ENCODE measurements around the gene NFX1. TPM values are rescaled to one million over a fixed set of nuclear protein-coding genes. Genes with fewer than 3 reads are reported as not detected.

NFX1 gene
- total and polyA plus RNA-seq, 9 of the 15 experiments (the other 6 are each of a cell fraction or from before 2014, with no cell fraction given): 8.8 to 38.9 (median 26.8) TPM

GRCh38 chr9:33415501-33416038, 125.3 kb downstream of the NFX1 start (continued):
- no peak for TF ChIP-seq SAFB2 (IDR thresholded peaks at IDR 0.05; ENCODE audit: borderline replicate concordance, low read depth, low read length, severe bottlenecking)
- TF ChIP-seq KDM2B (CRISPR knock-in tag; IDR thresholded peaks at IDR 0.05): no peak
- no peak for TF ChIP-seq ZNF224 (CRISPR knock-in tag; IDR thresholded peaks at IDR 0.05)
- no peak for TF ChIP-seq MED1 (CRISPR knock-in tag; IDR thresholded peaks at IDR 0.05; ENCODE audit: borderline replicate concordance)
- no peak for TF ChIP-seq BMI1 (IDR thresholded peaks at IDR 0.05; ENCODE audit: low read length)
- peak; percentile 12 to 46; a peak in 1 of 4 replicates for TF ChIP-seq FOXA3 (CRISPR knock-in tag; conservative IDR thresholded peaks at IDR 0.05 in 1 of 2, IDR thresholded peaks at IDR 0.05 in 1 of 2)
- TF ChIP-seq TCF3 (CRISPR knock-in tag; IDR thresholded peaks at IDR 0.05): no peak
- TF ChIP-seq TEAD1 (CRISPR knock-in tag; IDR thresholded peaks at IDR 0.05): no peak
- TF ChIP-seq ZNF165 (CRISPR knock-in tag; IDR thresholded peaks at IDR 0.05; ENCODE audit: borderline replicate concordance): no peak
- TF ChIP-seq MAX (CRISPR knock-in tag; IDR thresholded peaks at IDR 0.05): peak; percentile 74
- TF ChIP-seq ATF7 (IDR thresholded peaks at IDR 0.05): no peak
- TF ChIP-seq ZBTB26 (CRISPR knock-in tag; IDR thresholded peaks at IDR 0.05): no peak
- no peak for TF ChIP-seq ZNF232 (CRISPR knock-in tag; IDR thresholded peaks at IDR 0.05)
- no peak for TF ChIP-seq ZNF134 (CRISPR knock-in tag; conservative IDR thresholded peaks at IDR 0.05)
- TF ChIP-seq KDM1A (IDR thresholded peaks at IDR 0.05): no peak
- no peak for TF ChIP-seq KLF13 (tag; IDR thresholded peaks at IDR 0.05; ENCODE audit: borderline replicate concordance, low read depth)
- TF ChIP-seq ZNF311 (CRISPR knock-in tag; IDR thresholded peaks at IDR 0.05): no peak
- TF ChIP-seq HIVEP1 (CRISPR knock-in tag; IDR thresholded peaks at IDR 0.05): no peak
- no peak for TF ChIP-seq LEF1 (IDR thresholded peaks at IDR 0.05)
- TF ChIP-seq ZNF780A (CRISPR knock-in tag; IDR thresholded peaks at IDR 0.05): no peak
- peak in 1 of 2 experiments; percentile 44; a peak in 1 of 4 replicates for TF ChIP-seq MNT (conservative IDR thresholded peaks at IDR 0.05)
- TF ChIP-seq ZNF740 (CRISPR knock-in tag; IDR thresholded peaks at IDR 0.05): no peak
- no peak for TF ChIP-seq ZNF740 (tag; IDR thresholded peaks at IDR 0.05)
- peak; percentile 42 to 66; a peak in 3 of 4 replicates for TF ChIP-seq RAD21 (CRISPR knock-in tag; conservative IDR thresholded peaks at IDR 0.05 in 1 of 2, IDR thresholded peaks at IDR 0.05 in 1 of 2)

Measured in K562 (cell line).